Stomach (tissue), 9 donors: ENCODE measurements around the gene SYNJ2. TPM values are rescaled to one million over a fixed set of nuclear protein-coding genes. Genes with fewer than 3 reads are reported as not detected.

ENCODE experiments used
- DNase-seq, 2 donors: peaks; one replicate each; pipeline versions ENCODE4 v3.0.0 to v3.0.0-alpha.2; 2013 to 2019
- H3K27ac ChIP-seq, 5 donors: fragments of 200-600 bp in 4 of 5; sonication (generic) in 4 of 5; one replicate each; pipeline ENCODE4 v1.5.1; 2013 to 2019; ENCODE audit warnings: mild to moderate bottlenecking in 1 of 5, moderate library complexity in 1 of 5
- H3K27me3 ChIP-seq, 3 donors: fragments of 200-600 bp; sonication (generic); one replicate each; pipeline ENCODE4 v1.5.1; 2017 to 2019; ENCODE audit warnings: mixed run types in 1 of 3
- H3K36me3 ChIP-seq, 4 donors: fragments of 200-600 bp; sonication (generic); 1 replicate in 3 of 4; 2 replicates in 1 of 4; pipeline ENCODE4 v1.5.1; 2016 to 2019
- H3K4me1 ChIP-seq, 4 donors: fragments of 200-600 bp; sonication (generic); one replicate each; pipeline ENCODE4 v1.5.1; 2016 to 2019
- H3K4me3 ChIP-seq, 4 donors: fragments of 200-600 bp; sonication (generic) in 3 of 4; one replicate each; pipeline ENCODE4 v1.5.1; 2016 to 2019; ENCODE audit warnings: mild to moderate bottlenecking in 1 of 4
- H3K9me3 ChIP-seq, 4 donors: fragments of 200-600 bp; sonication (generic); one replicate each; pipeline ENCODE4 v1.5.1; 2016 to 2019
- CTCF ChIP-seq, 7 experiments: fragments of 450-650 bp in 4 of 7; fragments of 200-600 bp in 3 of 7; sonication (generic) in 3 of 7; IDR thresholded peaks; one replicate each; pipeline ENCODE4 v1.5.1; 2016 to 2019; ENCODE audit warnings: antibody characterized with exemption in 7 of 7, control low read depth in 2 of 7, mild to moderate bottlenecking in 1 of 7
- EP300 ChIP-seq: sonication (generic); formaldehyde crosslinking; IDR thresholded peaks from one replicate; pipeline ENCODE4 v1.6.1; 2017; ENCODE audit warnings: antibody characterized with exemption
- POLR2A ChIP-seq, 4 donors: fragments of 450-650 bp; IDR thresholded peaks; one replicate each; pipeline ENCODE4 v1.6.1; 2016; ENCODE audit warnings: antibody characterized with exemption in 4 of 4, control low read depth in 2 of 4, mild to moderate bottlenecking in 1 of 4, moderate library complexity in 1 of 4
- POLR2AphosphoS5 ChIP-seq, 3 donors: sonication (generic); formaldehyde crosslinking; IDR thresholded peaks; one replicate each; pipeline ENCODE4 v1.6.1; 2016; ENCODE audit warnings: antibody characterized with exemption in 3 of 3
- WGBS, 5 donors: extraction: QIAGEN DNeasy Blood & Tissue Kit in 3 of 5; methylation state at CpG; one replicate each; pipeline versions ENCODE4 v1.1.5 to v1.1.7; 2013 to 2018; 5-methylcytosine and 5-hydroxymethylcytosine counted together
- intact Hi-C: fragments of 100-400 bp; cut with DNase I; formaldehyde crosslinking; loops from one replicate; pipeline ENCODE4 v1.15.1; 2023; ENCODE audit warnings: low total_unique reads
- polyA plus RNA-seq, 3 donors: library from polyadenylated mRNA; stranded (reverse); fragments of 200-250 nt; gene quantifications; one replicate each; pipeline ENCODE4 v1.2.3, GENCODE V29; 2013
- total RNA-seq, 5 donors: library from RNA; depleted of rRNA; stranded (reverse); fragments of >200 nt; gene quantifications; one replicate each; pipeline versions ENCODE4 v1.1.0 to v1.2.3, GENCODE V29; 2014 to 2016
- donor health status: healthy with polysubstance abuse.
- donor health status: Bipolar disorder and iron deficiency.
- donor health status: healthy.

SYNJ2 gene
- total and polyA plus RNA-seq, 8 donors = 4.7 to 41.4 (median 14.4) TPM

DNA sequence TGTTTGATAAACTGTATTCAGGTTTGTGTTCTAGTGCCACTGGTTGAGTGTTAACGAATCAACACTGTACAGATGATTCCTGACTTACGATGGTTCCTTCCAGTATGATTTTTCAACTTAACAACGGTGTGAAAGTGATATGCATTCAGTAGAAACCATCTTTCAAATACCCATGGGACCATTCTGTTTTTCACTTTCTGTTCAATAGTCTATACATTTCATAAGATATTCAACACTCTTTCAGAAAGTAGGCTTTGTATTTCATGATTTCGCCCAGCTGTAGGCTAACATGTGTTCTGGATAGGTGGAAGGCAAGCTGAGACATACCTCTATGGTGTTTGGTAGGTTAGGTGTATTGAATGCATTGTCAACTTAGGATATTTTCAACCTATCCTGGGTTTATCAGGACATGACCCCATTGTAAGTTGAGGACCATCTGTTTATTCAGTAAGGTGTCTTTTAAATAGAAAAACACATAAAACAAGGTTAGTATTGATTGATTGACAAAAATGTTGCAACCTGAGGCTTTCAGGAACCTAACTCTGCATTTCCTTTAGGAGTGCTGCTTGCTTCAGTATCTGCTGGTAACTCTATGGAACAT, 32.3 kb downstream of the SYNJ2 start:
- DNase-seq = no peak
- H3K4me3 ChIP-seq = no peak overlapping the region
- no peak overlapping the region for H3K27ac ChIP-seq
- H3K36me3 ChIP-seq = peaks cover 0 to 9% (median 5%) of the 10 kb centered on the region in 4 donors
- WGBS, 5 donors = 83 to 90% (median 84%) methylated on average over 4 of the region's 4 CpGs
- peaks cover 8 to 32% (median 22%) of the 10 kb centered on the region in 4 donors for H3K4me1 ChIP-seq
- no peaks in the 10 kb centered on the region for H3K27me3 ChIP-seq
- no peaks in the 10 kb centered on the region for H3K9me3 ChIP-seq
- intact Hi-C loops = no loop called here
- no peak for TF ChIP-seq POLR2A (IDR thresholded peaks at IDR 0.05)
- no peak for TF ChIP-seq POLR2AphosphoS5 (IDR thresholded peaks at IDR 0.05)

DNA sequence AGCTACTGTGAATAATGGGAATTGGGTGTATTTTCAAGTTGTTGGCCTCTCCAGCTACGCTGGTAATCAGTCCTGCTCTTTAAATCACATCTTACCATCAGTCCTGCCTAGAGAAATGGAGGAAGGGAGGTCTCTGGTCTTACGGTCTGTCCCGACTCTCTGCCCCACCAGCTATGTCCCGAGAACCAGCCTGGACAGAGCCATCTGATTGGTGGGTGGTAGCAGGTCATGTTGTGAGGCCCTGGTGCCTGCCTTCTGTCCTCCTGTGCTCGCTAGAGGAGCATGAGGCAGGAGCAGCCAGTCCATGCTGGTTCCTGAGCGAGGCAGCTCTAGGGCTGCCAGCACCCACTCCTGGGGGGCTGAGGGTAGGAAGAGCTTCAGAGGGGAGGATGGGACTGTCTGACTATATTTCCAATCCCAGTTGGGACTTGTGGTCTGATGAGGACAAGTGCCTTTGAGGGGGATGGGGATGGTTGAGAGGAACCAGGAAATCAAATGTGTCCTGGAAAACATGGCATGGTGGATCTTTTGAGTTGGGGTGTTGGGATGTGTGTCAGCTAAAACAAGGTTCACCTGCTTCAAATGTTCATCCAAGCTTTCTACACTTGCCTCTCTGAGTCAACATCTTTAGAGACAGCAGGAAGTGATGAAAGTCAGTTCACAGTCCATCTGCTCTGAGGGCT, 33.0 kb downstream of the SYNJ2 start:
- no peak for DNase-seq
- no peaks in the 10 kb centered on the region for H3K9me3 ChIP-seq
- intact Hi-C loops = no loop called here
- no peak overlapping the region for H3K27ac ChIP-seq
- TF ChIP-seq POLR2AphosphoS5 (IDR thresholded peaks at IDR 0.05) (no peak), CTCF (IDR thresholded peaks at IDR 0.05) (no peak), EP300 (no peak), POLR2A (IDR thresholded peaks at IDR 0.05) (no peak)
- no peak overlapping the region for H3K4me3 ChIP-seq
- H3K36me3 ChIP-seq = peaks cover 0 to 13% (median 6%) of the 10 kb centered on the region in 4 donors
- peaks cover 3 to 32% (median 19%) of the 10 kb centered on the region in 4 donors for H3K4me1 ChIP-seq
- H3K27me3 ChIP-seq = no peaks in the 10 kb centered on the region
- 97 to 100% (median 98%) methylated on average over 6 of the region's 6 CpGs for WGBS, 5 donors

DNA sequence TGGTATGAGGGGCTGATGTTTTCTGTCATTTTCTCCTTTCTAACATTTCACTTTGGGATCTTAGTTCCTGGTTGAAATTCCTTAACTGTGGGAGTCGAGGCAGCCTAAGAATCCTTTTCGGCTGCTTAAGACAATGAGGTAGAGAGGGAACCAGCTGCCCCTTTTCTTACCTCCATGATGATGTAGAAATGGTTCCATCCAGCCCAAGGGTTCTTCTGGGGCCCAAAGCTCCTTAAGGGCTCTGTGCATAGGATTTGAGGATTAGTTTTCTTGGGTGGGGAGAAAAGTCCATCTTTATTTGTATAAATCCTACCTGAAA, 33.5 kb downstream of the SYNJ2 start:
- intact Hi-C loops = no loop called here
- 87 to 97% (median 93%) methylated on average over 2 of the region's 2 CpGs for WGBS, 5 donors
- no peaks in the 10 kb centered on the region for H3K27me3 ChIP-seq

DNA sequence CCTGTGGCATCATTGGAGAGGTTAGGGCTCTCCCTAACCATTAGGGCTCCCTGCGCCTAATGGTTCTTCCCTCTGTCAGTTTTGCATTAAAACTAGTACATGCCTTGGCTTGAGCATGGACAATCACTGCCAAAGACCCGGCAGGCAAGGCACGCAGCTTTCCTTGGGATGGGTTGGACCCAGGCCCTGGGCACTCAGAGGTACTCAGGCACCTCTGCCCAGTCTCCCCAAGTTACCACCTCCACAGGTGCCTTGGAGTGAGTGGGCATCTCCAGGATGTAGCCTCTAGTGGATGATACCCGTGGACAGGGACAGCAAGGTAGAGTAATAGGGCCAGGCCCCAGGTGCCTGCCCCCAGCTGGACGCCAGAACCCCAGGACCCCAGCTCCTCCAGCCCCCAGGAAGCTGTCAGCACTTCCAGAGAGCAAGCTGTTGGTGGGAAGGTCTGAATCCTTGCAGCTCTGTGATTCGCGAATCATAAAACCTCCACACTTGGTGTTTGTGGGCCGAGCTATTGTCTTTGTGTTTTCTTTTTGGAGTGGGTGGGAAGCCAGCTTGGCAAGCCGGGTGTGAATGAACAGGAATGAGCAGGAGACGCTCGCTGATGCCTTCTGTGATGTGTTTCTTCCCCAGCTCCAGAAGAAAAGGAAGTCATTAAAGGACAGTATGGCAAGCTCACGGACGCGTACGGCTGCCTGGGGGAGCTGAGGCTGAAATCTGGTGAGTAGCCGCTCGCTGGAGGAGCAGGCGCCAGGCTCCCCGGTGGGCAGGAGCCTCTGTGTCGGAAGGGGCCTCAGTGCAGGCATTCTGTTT, 35.1 kb downstream of the SYNJ2 start:
- DNase-seq = no peak
- TF ChIP-seq CTCF (IDR thresholded peaks at IDR 0.05) (no peak), POLR2A (IDR thresholded peaks at IDR 0.05) (no peak), EP300 (no peak), POLR2AphosphoS5 (IDR thresholded peaks at IDR 0.05) (no peak)
- Histone ChIP-seq H3K27ac (no peak overlapping the region), H3K9me3 (no peaks in the 10 kb centered on the region), H3K27me3 (no peaks in the 10 kb centered on the region), H3K4me1 (peaks cover 0 to 26% (median 14%) of the 10 kb centered on the region in 4 donors), H3K36me3 (peaks cover 0 to 22% (median 15%) of the 10 kb centered on the region in 4 donors), H3K4me3 (no peak overlapping the region)
- intact Hi-C loops = no loop called here
- 83 to 94% (median 86%) methylated on average over 20 of the region's 20 CpGs for WGBS, 5 donors

More for the DNA sequence above, 33.5 kb downstream of the SYNJ2 start:
- DNase-seq = no peak
- TF ChIP-seq POLR2AphosphoS5 (IDR thresholded peaks at IDR 0.05) (no peak), EP300 (no peak), CTCF (IDR thresholded peaks at IDR 0.05) (no peak), POLR2A (IDR thresholded peaks at IDR 0.05) (no peak)
- H3K9me3 ChIP-seq = no peaks in the 10 kb centered on the region
- no peak overlapping the region for H3K27ac ChIP-seq
- peaks cover 0 to 17% (median 8%) of the 10 kb centered on the region in 4 donors for H3K36me3 ChIP-seq
- peaks cover 0 to 34% (median 14%) of the 10 kb centered on the region in 4 donors for H3K4me1 ChIP-seq
- no peak overlapping the region for H3K4me3 ChIP-seq
